ENCODE measurements around the gene NLGN4X. TPM values are rescaled to one million over a fixed set of nuclear protein-coding genes. Genes with fewer than 3 reads are reported as not detected.

NLGN4X gene
- total and polyA plus RNA-seq, 2 donors from 2014 or later: 0.41 to 5.6 TPM

GRCh38 chrX:5998901-5999300, 229.8 kb downstream of the NLGN4X start:
- H3K9ac ChIP-seq (ENCODE audit: low read length in 3 of 3): no peak overlapping the region
- H3K9me3 ChIP-seq (ENCODE audit: control insufficient read depth in 2 of 3, insufficient read depth in 1 of 3, low read length in 3 of 3): no peaks in the 10 kb centered on the region
- no peaks in the 10 kb centered on the region for H3K4me1 ChIP-seq (ENCODE audit: control insufficient read depth in 2 of 3, insufficient read depth in 2 of 3, low read depth in 1 of 3, low read length in 3 of 3)
- no peaks in the 10 kb centered on the region for H3K27me3 ChIP-seq (ENCODE audit: control insufficient read depth, insufficient read depth, low read length)
- no peak for FAIRE-seq
- H3K4me3 ChIP-seq (ENCODE audit: low read length in 3 of 3): no peak overlapping the region
- H3K36me3 ChIP-seq (ENCODE audit: control insufficient read depth in 2 of 3, insufficient read depth in 3 of 3, low read length in 3 of 3): no peaks in the 10 kb centered on the region
- intact Hi-C loops (cut with DNase I): no loop called here
- TF ChIP-seq CTCF (IDR thresholded peaks at IDR 0.05; ENCODE audit: borderline replicate concordance, extremely low read depth, insufficient read depth): no peak
- no peak for DNase-seq
- H3K27ac ChIP-seq (ENCODE audit: low read depth in 2 of 2, low read length in 2 of 2): no peak overlapping the region

DNA sequence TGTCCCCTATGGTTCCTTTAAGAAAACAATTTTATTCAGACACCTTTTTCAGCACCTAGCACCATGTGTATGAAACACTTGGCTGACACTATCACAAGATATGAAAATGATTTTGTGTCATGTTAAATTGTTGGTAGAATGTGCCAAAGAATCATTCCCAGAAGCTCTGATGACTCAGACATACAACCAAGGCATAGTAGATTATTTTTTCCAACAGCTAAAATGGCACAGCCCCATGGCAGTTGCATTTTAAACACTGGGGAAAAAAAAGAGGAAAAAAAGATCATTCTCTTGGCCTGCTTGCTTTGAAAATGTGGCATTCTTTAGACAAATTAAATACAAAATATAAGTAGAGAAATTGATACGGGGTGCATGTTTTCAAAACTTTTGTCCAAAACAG, 230.2 kb downstream of the NLGN4X start:
- intact Hi-C loops (cut with DNase I): no loop called here
- no peaks in the 10 kb centered on the region for H3K4me1 ChIP-seq (ENCODE audit: control insufficient read depth in 2 of 3, insufficient read depth in 2 of 3, low read depth in 1 of 3, low read length in 3 of 3)
- H3K27me3 ChIP-seq (ENCODE audit: control insufficient read depth, insufficient read depth, low read length): no peaks in the 10 kb centered on the region
- no peaks in the 10 kb centered on the region for H3K36me3 ChIP-seq (ENCODE audit: control insufficient read depth in 2 of 3, insufficient read depth in 3 of 3, low read length in 3 of 3)
- H3K9me3 ChIP-seq (ENCODE audit: control insufficient read depth in 2 of 3, insufficient read depth in 1 of 3, low read length in 3 of 3): no peaks in the 10 kb centered on the region
- FAIRE-seq (no peak), DNase-seq (no peak)
- no peak overlapping the region for H3K4me3 ChIP-seq (ENCODE audit: low read length in 3 of 3)
- H3K9ac ChIP-seq (ENCODE audit: low read length in 3 of 3): no peak overlapping the region
- no peak overlapping the region for H3K27ac ChIP-seq (ENCODE audit: low read depth in 2 of 2, low read length in 2 of 2)
- TF ChIP-seq CTCF (IDR thresholded peaks at IDR 0.05; ENCODE audit: borderline replicate concordance, extremely low read depth, insufficient read depth): no peak

DNA sequence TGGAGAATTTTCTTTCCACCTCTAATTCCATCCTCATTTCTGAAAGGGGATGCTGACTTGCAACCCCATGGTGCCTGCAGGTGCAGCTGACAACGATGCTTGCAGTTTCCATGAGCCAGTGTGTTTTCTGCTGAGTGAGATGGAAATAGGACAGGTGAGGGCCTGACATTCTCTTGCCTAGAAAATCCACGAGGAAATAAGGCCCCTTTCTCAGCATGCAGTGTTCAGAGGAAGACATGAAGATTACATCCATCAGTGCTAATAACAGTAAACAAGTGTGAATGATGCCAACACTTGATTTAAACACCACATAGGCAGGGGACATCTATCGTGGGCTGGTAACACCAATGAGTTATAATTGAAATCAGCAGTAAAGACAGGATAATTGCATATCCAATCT, 237.3 kb downstream of the NLGN4X start:
- H3K27ac ChIP-seq (ENCODE audit: low read depth in 2 of 2, low read length in 2 of 2): no peak overlapping the region
- no peaks in the 10 kb centered on the region for H3K9me3 ChIP-seq (ENCODE audit: control insufficient read depth in 2 of 3, insufficient read depth in 1 of 3, low read length in 3 of 3)
- H3K4me1 ChIP-seq (ENCODE audit: control insufficient read depth in 2 of 3, insufficient read depth in 2 of 3, low read depth in 1 of 3, low read length in 3 of 3): no peaks in the 10 kb centered on the region
- FAIRE-seq: no peak
- no peaks in the 10 kb centered on the region for H3K27me3 ChIP-seq (ENCODE audit: control insufficient read depth, insufficient read depth, low read length)
- no peak overlapping the region for H3K9ac ChIP-seq (ENCODE audit: low read length in 3 of 3)
- intact Hi-C loops (cut with DNase I): no loop called here
- H3K4me3 ChIP-seq (ENCODE audit: low read length in 3 of 3): no peak overlapping the region
- no peak for TF ChIP-seq CTCF (IDR thresholded peaks at IDR 0.05; ENCODE audit: borderline replicate concordance, extremely low read depth, insufficient read depth)
- no peaks in the 10 kb centered on the region for H3K36me3 ChIP-seq (ENCODE audit: control insufficient read depth in 2 of 3, insufficient read depth in 3 of 3, low read length in 3 of 3)
- no peak for DNase-seq

- no peak for FAIRE-seq
- no peak for DNase-seq
- no peak for TF ChIP-seq CTCF (IDR thresholded peaks at IDR 0.05; ENCODE audit: borderline replicate concordance, extremely low read depth, insufficient read depth)
- intact Hi-C loops (cut with DNase I): no loop called here
- no peak overlapping the region for H3K27ac ChIP-seq (ENCODE audit: low read depth in 2 of 2, low read length in 2 of 2)
- no peaks in the 10 kb centered on the region for H3K36me3 ChIP-seq (ENCODE audit: control insufficient read depth in 2 of 3, insufficient read depth in 3 of 3, low read length in 3 of 3)
- H3K9me3 ChIP-seq (ENCODE audit: control insufficient read depth in 2 of 3, insufficient read depth in 1 of 3, low read length in 3 of 3): no peaks in the 10 kb centered on the region
- H3K27me3 ChIP-seq (ENCODE audit: control insufficient read depth, insufficient read depth, low read length): no peaks in the 10 kb centered on the region
- H3K4me1 ChIP-seq (ENCODE audit: control insufficient read depth in 2 of 3, insufficient read depth in 2 of 3, low read depth in 1 of 3, low read length in 3 of 3): no peaks in the 10 kb centered on the region
- H3K4me3 ChIP-seq (ENCODE audit: low read length in 3 of 3): no peak overlapping the region
- H3K9ac ChIP-seq (ENCODE audit: low read length in 3 of 3): no peak overlapping the region
Observed at GRCh38 chrX:5979338-5979737, 249.3 kb downstream of the NLGN4X start.

Data from kidney (tissue), 14 donors.